Gastroesophageal sphincter (tissue), 4 donors: ENCODE results near the gene RBM18. TPM values are rescaled to one million over a fixed set of nuclear protein-coding genes. Genes with fewer than 3 reads are reported as not detected.

Experiments
- ATAC-seq: fragments of 150-250 bp; one replicate; pipeline ENCODE4 v1.9.1; 2016; ENCODE audit warnings: mild to moderate bottlenecking, moderate library complexity
- H3K27ac ChIP-seq, 4 donors: fragments of 200-600 bp; sonication (generic) in 3 of 4; 1 replicate in 3 of 4; 2 replicates in 1 of 4; pipeline ENCODE4 v1.5.1; 2016 to 2019
- H3K27me3 ChIP-seq: fragments of 200-600 bp; sonication (generic); one replicate; pipeline ENCODE4 v1.5.1; 2019
- H3K36me3 ChIP-seq, 2 donors: fragments of 200-600 bp; sonication (generic); one replicate each; pipeline ENCODE4 v1.5.1; 2019; ENCODE audit warnings: control low read depth in 1 of 2
- H3K4me1 ChIP-seq, 3 donors: fragments of 200-600 bp; sonication (generic); 1 replicate in 2 of 3; 2 replicates in 1 of 3; pipeline ENCODE4 v1.5.1; 2016 to 2019; ENCODE audit warnings: control low read depth in 2 of 3
- H3K4me3 ChIP-seq, 2 donors: fragments of 200-600 bp; sonication (generic); one replicate each; pipeline ENCODE4 v1.5.1; 2019; ENCODE audit warnings: mild to moderate bottlenecking in 1 of 2, moderate library complexity in 1 of 2
- H3K9me3 ChIP-seq, 3 donors: fragments of 200-600 bp; sonication (generic); one replicate each; pipeline ENCODE4 v1.5.1; 2017 to 2019; ENCODE audit warnings: control low read depth in 2 of 3
- CTCF ChIP-seq, 4 experiments: fragments of 200-600 bp in 2 of 4; fragments of 450-650 bp in 2 of 4; sonication (generic) in 1 of 4; IDR thresholded peaks; one replicate each; pipeline ENCODE4 v1.5.1; 2017 to 2019; ENCODE audit warnings: antibody characterized with exemption in 4 of 4, mild to moderate bottlenecking in 2 of 4, moderate library complexity in 2 of 4
- EP300 ChIP-seq: sonication (generic); formaldehyde crosslinking; IDR thresholded peaks from one replicate; pipeline ENCODE4 v1.6.1; 2017; ENCODE audit warnings: antibody characterized with exemption, mild to moderate bottlenecking
- POLR2A ChIP-seq, 2 donors: fragments of 450-650 bp; IDR thresholded peaks; one replicate each; pipeline ENCODE4 v1.6.1; 2017; ENCODE audit warnings: antibody characterized with exemption in 2 of 2, mild to moderate bottlenecking in 2 of 2, moderate library complexity in 1 of 2
- POLR2AphosphoS5 ChIP-seq: sonication (generic); formaldehyde crosslinking; IDR thresholded peaks from one replicate; pipeline ENCODE4 v1.6.1; 2017; ENCODE audit warnings: antibody characterized with exemption
- WGBS, 2 donors: methylation state at CpG; one replicate each; pipeline ENCODE4 v1.1.5; 2018; ENCODE audit warnings: low coverage in 1 of 2; 5-methylcytosine and 5-hydroxymethylcytosine counted together
- total RNA-seq, 4 donors: library from RNA; depleted of rRNA; stranded (reverse); fragments of >200 nt; gene quantifications; one replicate each; pipeline ENCODE4 v1.1.0, GENCODE V29; 2016

Gene RBM18
- total RNA-seq, 4 donors from 2014 or later, result 11.0 to 21.5 (median 18.1) TPM

GRCh38 chr9:122188369-122188768 lies 76.3 kb downstream of the RBM18 start:
- TF ChIP-seq CTCF (IDR thresholded peaks at IDR 0.05) (no peak), POLR2AphosphoS5 (no peak), EP300 (no peak), POLR2A (IDR thresholded peaks at IDR 0.05) (no peak)
- no peaks in the 10 kb centered on the region for H3K9me3 ChIP-seq
- no peaks in the 10 kb centered on the region for H3K27me3 ChIP-seq
- WGBS, 2 donors, result 77% methylated on average over 2 of the region's 6 CpGs; no CpG with 5 or more reads in 1 of the 2 donors
- H3K27ac ChIP-seq, result no peak overlapping the region
- no peak overlapping the region for H3K4me3 ChIP-seq
- H3K36me3 ChIP-seq, result no peaks in the 10 kb centered on the region
- no peaks in the 10 kb centered on the region for H3K4me1 ChIP-seq
- no peak for ATAC-seq

Other genes starting within 250 kb of the RBM18 start
- gene TTLL11, start 171.5 kb downstream of the RBM18 start, total RNA-seq, result 10 to 100 TPM; 15.1 to 42.6 (median 29.1) TPM
- gene NDUFA8, start 105.1 kb downstream of the RBM18 start, total RNA-seq, result 10 to 100 TPM; 39.0 to 84.0 (median 71.9) TPM
- 1 to 10 TPM in 1 of 4 donors, not detected in 3; 6.2 TPM for gene MORN5, start 104.9 kb downstream of the RBM18 start, total RNA-seq
- gene LHX6, start 35.9 kb downstream of the RBM18 start, total RNA-seq, result 10 to 100 TPM in 1 of 4 donors, 1 to 10 TPM in 3; 1.7 to 13.0 (median 4.9) TPM
- 10 to 100 TPM; 24.1 to 38.0 (median 29.7) TPM for gene MRRF, start within 50 bp of the RBM18 start, total RNA-seq
- 100 to 1,000 TPM in 1 of 4 donors, 10 to 100 TPM in 3; 15.8 to 154 (median 46.4) TPM for gene PTGS1, start 106.2 kb upstream of the RBM18 start, total RNA-seq
- gene OR1J1, start 213.1 kb upstream of the RBM18 start, total RNA-seq, result not detected
- gene OR1J2, start 246.0 kb upstream of the RBM18 start, total RNA-seq, result not detected